Measurements from ENCODE around the gene GPR162. TPM values are rescaled to one million over a fixed set of nuclear protein-coding genes. Genes with fewer than 3 reads are reported as not detected.

The GPR162 gene
- total RNA-seq, 1 experiment from 2014 or later, result 2.3 TPM

GRCh38 chr12:6775185-6776174 lies 46.1 kb upstream of the GPR162 start:
- ATAC-seq (no peak), DNase-seq (ENCODE audit: low read depth, low spot score) (no peak)
- Histone ChIP-seq H3K36me3 (ENCODE audit: control insufficient read depth in 1 of 2, insufficient read depth in 2 of 2, low read length in 2 of 2) (peaks cover 6 to 8% of the 10 kb centered on the region in 2 experiments; a peak in 3 of 4 replicates), H3K4me1 (ENCODE audit: control insufficient read depth in 1 of 2, insufficient read depth in 2 of 2, low read length in 2 of 2) (peaks cover 11 to 29% of the 10 kb centered on the region in 2 experiments; a peak in 3 of 4 replicates), H3K9me3 (ENCODE audit: control insufficient read depth in 1 of 2, insufficient read depth in 1 of 2, low read depth in 1 of 2, low read length in 2 of 2) (no peaks in the 10 kb centered on the region), H3K9ac (ENCODE audit: low read length) (no peak overlapping the region), H3K27me3 (ENCODE audit: insufficient read depth, low read length) (no peaks in the 10 kb centered on the region), H3K4me3 (replicated peaks in 1 of 2; ENCODE audit: low read depth in 1 of 2, low read length in 2 of 2) (no peak overlapping the region), H3K79me2 (ENCODE audit: insufficient read depth, low read length) (no peaks in the 10 kb centered on the region), H3K4me2 (ENCODE audit: low read length) (no peak overlapping the region), H3K9me2 (ENCODE audit: insufficient read depth) (no peaks in the 10 kb centered on the region), H3K27ac (ENCODE audit: low read depth, low read length) (no peak overlapping the region), H4K20me1 (ENCODE audit: insufficient read depth) (no peaks in the 10 kb centered on the region), H2AFZ (ENCODE audit: low read depth, low read length, poor library complexity, severe bottlenecking) (no peak overlapping the region)
- ChIA-PET CTCF (interaction anchor here (0.9 kb wide), 1 partner anchor 10 kb away, joined by 3 read pairs; the partner anchor contains the start of gene PTMS), POLR2A (interaction anchor here (1.8 kb wide), 1 partner anchor 10 kb away, joined by 7 read pairs; the partner anchor contains the start of gene PTMS), RAD21 (ENCODE audit: low non-redundant PET in 1 of 2, low total read pairs in 2 of 2, uncharacterized antibody in 2 of 2, unreplicated experiment in 2 of 2) (no interaction called here)
- intact Hi-C loops (cut with micrococcal nuclease), result no loop called here
- no peak for TF ChIP-seq TCF7L2 (IDR thresholded peaks at IDR 0.05; ENCODE audit: borderline replicate concordance, extremely low read depth, insufficient read depth, insufficient read length)
- no peak for TF ChIP-seq FOSL1 (IDR thresholded peaks at IDR 0.05; ENCODE audit: low read depth)
- no peak for TF ChIP-seq POLR2AphosphoS5 (IDR thresholded peaks at IDR 0.05; ENCODE audit: low read depth, low read length)
- TF ChIP-seq MAX (IDR thresholded peaks at IDR 0.05), result no peak
- no peak for TF ChIP-seq CEBPB (IDR thresholded peaks at IDR 0.05; ENCODE audit: low read depth)
- no peak for TF ChIP-seq EZH2 (IDR thresholded peaks at IDR 0.05)
- no peak for TF ChIP-seq RAD21 (IDR thresholded peaks at IDR 0.05; ENCODE audit: low read depth)
- TF ChIP-seq EZH2phosphoT487 (IDR thresholded peaks at IDR 0.05; ENCODE audit: borderline replicate concordance), result no peak
- TF ChIP-seq CTCF (IDR thresholded peaks at IDR 0.05 in 2 of 3, conservative IDR thresholded peaks at IDR 0.05 in 1 of 3; ENCODE audit: borderline replicate concordance in 1 of 3, insufficient read depth in 1 of 3, low read depth in 2 of 3, low read length in 2 of 3), result no peak
- TF ChIP-seq CBX3 (IDR thresholded peaks at IDR 0.05; ENCODE audit: low read depth), result no peak
- no peak for TF ChIP-seq ELF1 (IDR thresholded peaks at IDR 0.05; ENCODE audit: borderline replicate concordance, low read depth)
- BruUV-seq (replicated peaks), result no TSS peak

Measured in HCT116 (cell line).